Muscle of leg (tissue), 16 donors: ENCODE results near the gene DENND5B. TPM values are rescaled to one million over a fixed set of nuclear protein-coding genes. Genes with fewer than 3 reads are reported as not detected.

Source experiments
- DNase-seq: peaks from one replicate; pipeline ENCODE4 v3.0.0; 2013
- H3K27ac ChIP-seq: one replicate; pipeline ENCODE4 v1.5.1; 2013; ENCODE audit warnings: mild to moderate bottlenecking, low read length, control low read depth
- H3K27me3 ChIP-seq: one replicate; pipeline ENCODE4 v1.6.1; 2013; ENCODE audit warnings: low read length; ENCODE audit not compliant: control insufficient read depth, insufficient read depth
- H3K36me3 ChIP-seq: one replicate; pipeline ENCODE4 v1.6.1; 2013; ENCODE audit warnings: low read length; ENCODE audit not compliant: control insufficient read depth, insufficient read depth
- H3K4me1 ChIP-seq: one replicate; pipeline ENCODE4 v1.6.1; 2013; ENCODE audit warnings: low read length; ENCODE audit not compliant: control insufficient read depth, insufficient read depth
- H3K4me3 ChIP-seq: one replicate; pipeline ENCODE4 v1.5.1; 2013; ENCODE audit warnings: low read length, control low read depth
- H3K9me3 ChIP-seq: replicated peaks from 2 replicates; pipeline ENCODE4 v1.6.1; 2013; ENCODE audit warnings: low read depth, low read length; ENCODE audit not compliant: control insufficient read depth
- WGBS: methylation state at CpG from one replicate; pipeline ENCODE4 v1.1.5; 2013; ENCODE audit warnings: missing lambda C conversion rate; ENCODE audit not compliant: insufficient coverage; 5-methylcytosine and 5-hydroxymethylcytosine counted together
- long read RNA-seq, 11 donors: transcript quantifications; one replicate each; lab custom pipeline, GENCODE V29; 2026
- polyA plus RNA-seq, 8 donors: library from polyadenylated mRNA; unstranded; fragments of 120-200 nt; gene quantifications; one replicate each; pipeline versions ENCODE4 v1.2.1 to v1.2.3, GENCODE V29; 2013; ENCODE audit warnings: inconsistent platforms in 1 of 8, low replicate concordance in 1 of 8; ENCODE audit not compliant: insufficient read length in 8 of 8, insufficient read depth in 1 of 8
- total RNA-seq: library from RNA; stranded (reverse); fragments of 120-200 nt; gene quantifications from one replicate; pipeline ENCODE4 v1.2.4, GENCODE V29; 2013

Gene DENND5B
- total RNA-seq (21.0 TPM), polyA plus RNA-seq (10 to 100 TPM; 13.2 to 22.3 (median 19.0) TPM)
- long read RNA-seq, donor 1: 0 reads
- long read RNA-seq, donor 2: 0 reads
- long read RNA-seq, donor 3, full-length matches to known transcripts: 1 of 1 reads
- long read RNA-seq, donor 3, partial matches to known transcripts: 0 of 1 reads
- long read RNA-seq, donor 3, other reads (novel, unspliced or antisense): 0 of 1 reads
- long read RNA-seq, donor 4: 0 reads
- long read RNA-seq, donor 5, full-length matches to known transcripts: 1 of 6 reads
- long read RNA-seq, donor 5, partial matches to known transcripts: 5 of 6 reads
- long read RNA-seq, donor 5, other reads (novel, unspliced or antisense): 0 of 6 reads
- long read RNA-seq, donor 6, full-length matches to known transcripts: 1 of 7 reads
- long read RNA-seq, donor 6, partial matches to known transcripts: 6 of 7 reads
- long read RNA-seq, donor 6, other reads (novel, unspliced or antisense): 0 of 7 reads
- long read RNA-seq, donor 7: 0 reads
- long read RNA-seq, donor 8: 0 reads
- long read RNA-seq, donor 9: 0 reads
- long read RNA-seq, donor 10, partial matches to known transcripts: 6 of 6 reads
- long read RNA-seq, donor 10, other reads (novel, unspliced or antisense): 0 of 6 reads
- long read RNA-seq, donor 11: 0 reads

DNA sequence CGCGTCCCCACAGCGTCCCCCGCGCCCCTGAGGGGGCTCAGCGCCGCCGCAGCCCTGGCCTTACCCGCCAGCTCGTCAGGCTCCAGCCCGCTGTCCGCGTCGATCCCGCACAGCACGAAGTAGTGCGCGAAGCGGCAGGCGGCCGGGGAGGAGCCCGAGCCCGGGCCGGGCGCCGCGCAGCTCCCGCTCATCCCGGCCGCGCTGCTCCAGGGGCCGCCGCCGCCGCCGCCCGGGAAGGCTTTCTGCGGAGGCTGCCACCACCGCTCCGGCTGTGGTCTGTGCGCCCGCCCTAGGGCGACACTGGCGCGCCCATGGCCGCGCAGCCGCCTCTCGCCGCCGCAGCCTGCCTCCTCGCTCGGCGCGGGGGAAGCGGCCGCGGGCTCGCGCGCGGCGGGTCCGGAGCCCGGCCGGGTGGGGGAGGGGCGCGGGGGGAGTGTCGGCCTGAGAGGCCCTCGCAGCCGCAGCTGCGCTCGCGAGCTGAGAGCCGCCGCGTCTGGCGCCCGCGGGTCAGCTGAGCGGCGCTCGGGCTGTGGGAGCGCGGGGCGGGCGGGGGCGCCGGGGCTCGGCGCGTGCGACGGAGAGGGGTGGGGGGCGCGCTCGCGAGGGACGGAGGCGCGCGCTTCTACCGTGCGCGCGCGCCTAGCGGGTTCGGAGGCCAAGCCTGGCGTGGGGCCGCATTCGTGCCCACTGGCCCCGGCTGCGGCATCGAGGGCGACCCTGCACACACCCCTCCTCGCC is at the start of gene DENND5B:
Gene DENND5B (minus strand): TSS at position 495 of the 738 bp plus-strand sequence. CDS start 304 bp downstream, at position 191.
- H3K9me3 ChIP-seq: no peaks in the 10 kb centered on the region
- H3K36me3 ChIP-seq: no peaks in the 10 kb centered on the region
- H3K4me3 ChIP-seq: peak within 1 kb of the TSS; percentile 70
- peaks cover 7% of the 10 kb centered on the region for H3K4me1 ChIP-seq
- WGBS: under 1% methylated on average over 110 of the region's 117 CpGs
- DNase-seq: peak; percentile 95
- no peaks in the 10 kb centered on the region for H3K27me3 ChIP-seq
- H3K27ac ChIP-seq: peak within 1 kb of the TSS; percentile 91

- H3K36me3 ChIP-seq: no peaks in the 10 kb centered on the region
- peaks cover 2% of the 10 kb centered on the region for H3K4me1 ChIP-seq
- no CpG with 5 or more reads among the region's 1 CpG for WGBS
- H3K9me3 ChIP-seq: no peaks in the 10 kb centered on the region
- no peak overlapping the region for H3K27ac ChIP-seq
- H3K27me3 ChIP-seq: no peaks in the 10 kb centered on the region
- no peak for DNase-seq
- no peak overlapping the region for H3K4me3 ChIP-seq
Observed at GRCh38 chr12:31634620-31635019, 43.7 kb upstream of the DENND5B start.

GRCh38 chr12:31633464-31633863 is 42.5 kb upstream of the DENND5B start:
- DNase-seq: no peak
- Histone ChIP-seq H3K4me3 (no peak overlapping the region), H3K9me3 (no peaks in the 10 kb centered on the region), H3K27me3 (no peaks in the 10 kb centered on the region), H3K4me1 (peaks cover 6% of the 10 kb centered on the region), H3K27ac (no peak overlapping the region), H3K36me3 (no peaks in the 10 kb centered on the region)
- no CpG with 5 or more reads among the region's 4 CpGs for WGBS

GRCh38 chr12:31631809-31632208 is 40.9 kb upstream of the DENND5B start:
- no peak for DNase-seq
- Histone ChIP-seq H3K9me3 (no peaks in the 10 kb centered on the region), H3K27me3 (no peaks in the 10 kb centered on the region), H3K36me3 (no peaks in the 10 kb centered on the region), H3K27ac (no peak overlapping the region), H3K4me1 (peaks cover 9% of the 10 kb centered on the region), H3K4me3 (no peak overlapping the region)
- WGBS: 94% methylated on average over 8 of the region's 12 CpGs

- Histone ChIP-seq H3K27me3 (no peaks in the 10 kb centered on the region), H3K27ac (no peak overlapping the region), H3K36me3 (no peaks in the 10 kb centered on the region), H3K9me3 (no peaks in the 10 kb centered on the region), H3K4me1 (peaks cover 9% of the 10 kb centered on the region), H3K4me3 (no peak overlapping the region)
- no peak for DNase-seq
- WGBS: 79% methylated on average over 2 of the region's 6 CpGs
Observed at GRCh38 chr12:31631023-31631724, 40.2 kb upstream of the DENND5B start.

DNA sequence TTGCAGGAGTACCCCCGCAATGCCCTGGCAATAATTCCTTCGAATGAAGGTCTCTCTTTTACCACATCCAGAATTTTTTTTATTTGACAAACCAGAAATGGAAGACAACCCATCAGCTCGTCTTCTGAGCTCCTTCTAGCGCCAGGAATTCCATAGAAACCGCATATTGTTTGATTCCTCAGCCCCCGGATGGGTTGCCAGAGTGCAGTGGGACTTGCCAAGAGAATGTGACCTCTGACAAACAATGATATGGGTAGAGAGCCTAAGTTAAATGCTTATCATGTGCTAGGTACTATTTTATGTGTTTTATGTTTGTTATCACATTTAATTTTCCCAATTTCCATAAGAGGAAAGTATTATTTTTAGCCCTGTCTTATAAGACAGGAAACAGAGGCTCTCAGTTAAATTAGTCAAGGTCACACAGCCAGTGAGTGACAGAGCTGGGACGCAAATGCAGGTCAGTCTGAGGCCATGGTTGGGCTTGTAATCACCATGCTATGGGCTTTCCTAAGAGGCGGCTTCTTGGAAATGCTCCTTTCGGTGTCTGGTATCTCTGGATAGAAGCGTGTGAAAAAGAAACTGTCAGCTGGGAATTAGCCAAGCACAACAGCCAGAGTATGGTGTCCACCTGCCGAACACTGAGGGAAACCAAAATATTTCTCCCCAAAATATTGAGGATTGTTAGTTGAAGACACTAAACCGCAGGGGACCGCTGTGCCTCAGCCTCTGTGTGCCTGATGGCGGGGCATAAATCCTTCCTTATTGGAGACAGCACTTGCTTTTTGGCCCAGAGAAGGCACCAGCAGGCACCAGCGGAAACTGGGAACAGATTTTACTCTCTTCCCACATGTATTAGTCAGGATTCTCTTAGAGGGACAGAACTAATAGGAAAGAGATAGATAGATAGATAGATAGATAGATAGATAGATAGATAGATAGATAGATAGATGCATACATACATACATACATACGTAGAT is 39.1 kb upstream of the DENND5B start:
- Histone ChIP-seq H3K4me3 (no peak overlapping the region), H3K27me3 (no peaks in the 10 kb centered on the region), H3K36me3 (no peaks in the 10 kb centered on the region), H3K9me3 (no peaks in the 10 kb centered on the region), H3K4me1 (peaks cover 9% of the 10 kb centered on the region), H3K27ac (peak overlapping the region; percentile 67)
- peak; percentile 81 for DNase-seq
- WGBS: 45% methylated on average over 4 of the region's 16 CpGs

- peaks cover 9% of the 10 kb centered on the region for H3K4me1 ChIP-seq
- DNase-seq: peak; percentile 78
- no peaks in the 10 kb centered on the region for H3K9me3 ChIP-seq
- H3K4me3 ChIP-seq: no peak overlapping the region
- H3K27ac ChIP-seq: no peak overlapping the region
- WGBS: 24% methylated on average over 5 of the region's 5 CpGs
- H3K36me3 ChIP-seq: no peaks in the 10 kb centered on the region
- no peaks in the 10 kb centered on the region for H3K27me3 ChIP-seq
Observed at GRCh38 chr12:31627456-31628054, 36.6 kb upstream of the DENND5B start.

- WGBS: no CpG with 5 or more reads among the region's 7 CpGs
Observed at GRCh38 chr12:31626270-31626995, 35.5 kb upstream of the DENND5B start.

More at GRCh38 chr12:31626270-31626995, 35.5 kb upstream of the DENND5B start:
- no peak for DNase-seq
- Histone ChIP-seq H3K9me3 (no peaks in the 10 kb centered on the region), H3K4me3 (no peak overlapping the region), H3K27ac (no peak overlapping the region), H3K36me3 (no peaks in the 10 kb centered on the region), H3K27me3 (no peaks in the 10 kb centered on the region), H3K4me1 (peaks cover 9% of the 10 kb centered on the region)
